Neural cell (in vitro differentiated cells): ENCODE measurements around the gene P2RX3. TPM values are rescaled to one million over a fixed set of nuclear protein-coding genes. Genes with fewer than 3 reads are reported as not detected.

Experiments
- H2AFZ ChIP-seq: fragments of 200-600, 300-800 bp; sonication (generic), shearing (Covaris generic); 2 replicates; pipeline ENCODE4 v1.6.0; 2014; ENCODE audit warnings: low read depth, mild to moderate bottlenecking, antibody characterized with exemption, low read length, moderate library complexity
- H3F3A ChIP-seq: fragments of 200-600 bp; shearing (Covaris generic); 2 replicates; pipeline ENCODE4 v1.6.1; 2016; ENCODE audit warnings: mild to moderate bottlenecking, moderate library complexity, mixed read lengths, antibody characterized with exemption, low read length; ENCODE audit not compliant: insufficient read depth, poor library complexity, severe bottlenecking
- H3K27ac ChIP-seq: fragments of 200-600, 300-800 bp; sonication (generic), shearing (Covaris generic); 2 replicates; pipeline ENCODE4 v1.5.1; 2014; ENCODE audit warnings: mild to moderate bottlenecking, low read length, moderate library complexity
- H3K27me3 ChIP-seq: fragments of 300-800, 200-600 bp; sonication (generic), shearing (Covaris generic); 2 replicates; pipeline ENCODE4 v1.6.0; 2014; ENCODE audit warnings: mild to moderate bottlenecking, low read depth, low read length, moderate library complexity; ENCODE audit not compliant: insufficient read depth
- H3K36me3 ChIP-seq: fragments of 300-800, 200-600 bp; sonication (generic), shearing (Covaris generic); 2 replicates; pipeline ENCODE4 v1.5.1; 2014; ENCODE audit warnings: mild to moderate bottlenecking, antibody characterized with exemption, low read length, moderate library complexity; ENCODE audit not compliant: insufficient read depth
- H3K4me2 ChIP-seq: fragments of 300-800, 200-600 bp; sonication (generic), shearing (Covaris generic); 2 replicates; pipeline ENCODE4 v1.6.0; 2014; ENCODE audit warnings: mild to moderate bottlenecking, low read length
- H3K4me3 ChIP-seq: fragments of 300-800, 200-600 bp; sonication (generic), shearing (Covaris generic); 2 replicates; pipeline ENCODE4 v1.5.1; 2014; ENCODE audit warnings: mild to moderate bottlenecking, low read length, moderate library complexity
- H3K79me2 ChIP-seq: fragments of 200-600 bp; shearing (Covaris generic); replicated peaks from 2 replicates; pipeline ENCODE4 v1.6.0; 2014; ENCODE audit warnings: mild to moderate bottlenecking, low read length, moderate library complexity; ENCODE audit not compliant: insufficient read depth
- H3K9ac ChIP-seq: fragments of 300-800, 200-600 bp; sonication (generic), shearing (Covaris generic); 2 replicates; pipeline ENCODE4 v1.6.1; 2016; ENCODE audit warnings: mild to moderate bottlenecking, low read length, mixed read lengths
- H3K9me2 ChIP-seq: fragments of 200-600 bp; shearing (Covaris generic); 2 replicates; pipeline ENCODE4 v1.6.1; 2016; ENCODE audit warnings: mild to moderate bottlenecking, low read length, mixed read lengths; ENCODE audit not compliant: insufficient read depth
- H3K9me3 ChIP-seq: fragments of 200-600, 300-800 bp; sonication (generic), shearing (Covaris generic); 2 replicates; pipeline ENCODE4 v1.6.1; 2016; ENCODE audit warnings: mild to moderate bottlenecking, mixed run types, low read length, moderate library complexity, mixed read lengths
- H4K20me1 ChIP-seq: fragments of 200-600 bp; shearing (Covaris generic); 2 replicates; pipeline ENCODE4 v1.6.1; 2016; ENCODE audit warnings: mild to moderate bottlenecking, mixed run types; ENCODE audit not compliant: insufficient read depth
- EP300 ChIP-seq: fragments of 450-650 bp; conservative IDR thresholded peaks from 2 replicates; pipeline ENCODE4 v1.6.1; 2014; ENCODE audit warnings: antibody characterized with exemption, mild to moderate bottlenecking, moderate library complexity; ENCODE audit not compliant: poor library complexity, severe bottlenecking
- EZH2 ChIP-seq: fragments of 200-600, 300-800 bp; shearing (Covaris generic), sonication (generic); IDR thresholded peaks from 2 replicates; pipeline ENCODE4 v1.6.1; 2014; ENCODE audit warnings: antibody characterized with exemption, low read length, borderline replicate concordance, mild to moderate bottlenecking; ENCODE audit not compliant: insufficient read depth, poor library complexity, severe bottlenecking
- MXI1 ChIP-seq: fragments of 450-650 bp; conservative IDR thresholded peaks from 2 replicates; pipeline ENCODE4 v1.6.1; 2014; ENCODE audit warnings: antibody characterized with exemption, mild to moderate bottlenecking; ENCODE audit not compliant: poor library complexity, severe bottlenecking
- POLR2AphosphoS5 ChIP-seq: IDR thresholded peaks from 2 replicates; pipeline ENCODE4 v1.6.1; 2012
- RAD21 ChIP-seq: fragments of 450-650 bp; conservative IDR thresholded peaks from 2 replicates; pipeline ENCODE4 v1.6.1; 2014; ENCODE audit warnings: antibody characterized with exemption, mild to moderate bottlenecking, moderate library complexity
- SMC3 ChIP-seq: fragments of 450-650 bp; conservative IDR thresholded peaks from 2 replicates; pipeline ENCODE4 v1.6.1; 2014; ENCODE audit warnings: antibody characterized with exemption, mild to moderate bottlenecking, moderate library complexity; ENCODE audit not compliant: poor library complexity
- TAF1 ChIP-seq: IDR thresholded peaks from 2 replicates; pipeline ENCODE4 v1.6.1; 2012; ENCODE audit warnings: low read depth
- polyA plus RNA-seq: library from polyadenylated mRNA; depleted of rRNA; stranded (reverse); fragments of >200 nt; gene quantifications from 2 replicates; pipeline ENCODE4 v1.2.3, GENCODE V29; 2014
- TF ChIP-seq, protein P1 (sequence below): fragments of 450-650 bp; IDR thresholded peaks from 2 replicates; pipeline ENCODE4 v1.5.1; 2014; ENCODE audit warnings: antibody characterized with exemption, mild to moderate bottlenecking, moderate library complexity; ENCODE audit not compliant: poor library complexity, severe bottlenecking
- TF ChIP-seq, protein P2 (sequence below): IDR thresholded peaks from 2 replicates; pipeline ENCODE4 v1.6.1; 2012; ENCODE audit warnings: borderline replicate concordance

P2RX3 gene
- polyA plus RNA-seq, 1 donor from 2014 or later, result not detected

DNA sequence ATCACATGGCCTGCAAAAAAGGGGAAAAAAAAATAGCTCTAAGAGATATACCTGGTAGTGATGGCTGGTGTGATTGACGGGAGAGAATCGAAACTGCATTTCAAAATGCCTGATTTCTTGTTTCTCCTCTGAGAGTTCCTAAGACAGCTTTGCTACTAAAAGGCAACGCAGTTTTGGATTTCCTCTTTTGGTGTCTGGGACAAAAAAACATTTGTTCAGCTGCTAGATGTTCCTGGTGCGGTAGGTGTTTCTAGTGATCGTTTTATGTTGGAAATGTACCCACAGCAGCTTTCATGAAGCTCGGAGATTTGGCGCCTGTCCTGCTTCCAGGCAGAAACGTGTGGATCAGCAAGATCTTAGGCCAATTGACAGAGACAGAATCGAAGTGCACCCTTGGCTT, 18.1 kb downstream of the P2RX3 start:
- Histone ChIP-seq H3K4me2 (no peak overlapping the region), H3K36me3 (no peaks in the 10 kb centered on the region), H4K20me1 (no peaks in the 10 kb centered on the region), H3K4me3 (no peak overlapping the region), H3K79me2 (no peaks in the 10 kb centered on the region), H3K9ac (no peak overlapping the region), H3K9me2 (no peaks in the 10 kb centered on the region), H3K27ac (no peak overlapping the region), H3F3A (no peaks in the 10 kb centered on the region), H2AFZ (no peak overlapping the region), H3K9me3 (no peaks in the 10 kb centered on the region), H3K27me3 (no peaks in the 10 kb centered on the region)
- no peak for TF ChIP-seq EZH2
- TF ChIP-seq, protein P1, sequence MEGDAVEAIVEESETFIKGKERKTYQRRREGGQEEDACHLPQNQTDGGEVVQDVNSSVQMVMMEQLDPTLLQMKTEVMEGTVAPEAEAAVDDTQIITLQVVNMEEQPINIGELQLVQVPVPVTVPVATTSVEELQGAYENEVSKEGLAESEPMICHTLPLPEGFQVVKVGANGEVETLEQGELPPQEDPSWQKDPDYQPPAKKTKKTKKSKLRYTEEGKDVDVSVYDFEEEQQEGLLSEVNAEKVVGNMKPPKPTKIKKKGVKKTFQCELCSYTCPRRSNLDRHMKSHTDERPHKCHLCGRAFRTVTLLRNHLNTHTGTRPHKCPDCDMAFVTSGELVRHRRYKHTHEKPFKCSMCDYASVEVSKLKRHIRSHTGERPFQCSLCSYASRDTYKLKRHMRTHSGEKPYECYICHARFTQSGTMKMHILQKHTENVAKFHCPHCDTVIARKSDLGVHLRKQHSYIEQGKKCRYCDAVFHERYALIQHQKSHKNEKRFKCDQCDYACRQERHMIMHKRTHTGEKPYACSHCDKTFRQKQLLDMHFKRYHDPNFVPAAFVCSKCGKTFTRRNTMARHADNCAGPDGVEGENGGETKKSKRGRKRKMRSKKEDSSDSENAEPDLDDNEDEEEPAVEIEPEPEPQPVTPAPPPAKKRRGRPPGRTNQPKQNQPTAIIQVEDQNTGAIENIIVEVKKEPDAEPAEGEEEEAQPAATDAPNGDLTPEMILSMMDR, result no peak
- TF ChIP-seq POLR2AphosphoS5, result no peak
- TF ChIP-seq TAF1, result no peak
- TF ChIP-seq, protein P2, sequence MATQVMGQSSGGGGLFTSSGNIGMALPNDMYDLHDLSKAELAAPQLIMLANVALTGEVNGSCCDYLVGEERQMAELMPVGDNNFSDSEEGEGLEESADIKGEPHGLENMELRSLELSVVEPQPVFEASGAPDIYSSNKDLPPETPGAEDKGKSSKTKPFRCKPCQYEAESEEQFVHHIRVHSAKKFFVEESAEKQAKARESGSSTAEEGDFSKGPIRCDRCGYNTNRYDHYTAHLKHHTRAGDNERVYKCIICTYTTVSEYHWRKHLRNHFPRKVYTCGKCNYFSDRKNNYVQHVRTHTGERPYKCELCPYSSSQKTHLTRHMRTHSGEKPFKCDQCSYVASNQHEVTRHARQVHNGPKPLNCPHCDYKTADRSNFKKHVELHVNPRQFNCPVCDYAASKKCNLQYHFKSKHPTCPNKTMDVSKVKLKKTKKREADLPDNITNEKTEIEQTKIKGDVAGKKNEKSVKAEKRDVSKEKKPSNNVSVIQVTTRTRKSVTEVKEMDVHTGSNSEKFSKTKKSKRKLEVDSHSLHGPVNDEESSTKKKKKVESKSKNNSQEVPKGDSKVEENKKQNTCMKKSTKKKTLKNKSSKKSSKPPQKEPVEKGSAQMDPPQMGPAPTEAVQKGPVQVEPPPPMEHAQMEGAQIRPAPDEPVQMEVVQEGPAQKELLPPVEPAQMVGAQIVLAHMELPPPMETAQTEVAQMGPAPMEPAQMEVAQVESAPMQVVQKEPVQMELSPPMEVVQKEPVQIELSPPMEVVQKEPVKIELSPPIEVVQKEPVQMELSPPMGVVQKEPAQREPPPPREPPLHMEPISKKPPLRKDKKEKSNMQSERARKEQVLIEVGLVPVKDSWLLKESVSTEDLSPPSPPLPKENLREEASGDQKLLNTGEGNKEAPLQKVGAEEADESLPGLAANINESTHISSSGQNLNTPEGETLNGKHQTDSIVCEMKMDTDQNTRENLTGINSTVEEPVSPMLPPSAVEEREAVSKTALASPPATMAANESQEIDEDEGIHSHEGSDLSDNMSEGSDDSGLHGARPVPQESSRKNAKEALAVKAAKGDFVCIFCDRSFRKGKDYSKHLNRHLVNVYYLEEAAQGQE, result no peak
- TF ChIP-seq SMC3, result no peak
- TF ChIP-seq MXI1, result no peak
- no peak for TF ChIP-seq EP300
- TF ChIP-seq RAD21, result no peak

DNA sequence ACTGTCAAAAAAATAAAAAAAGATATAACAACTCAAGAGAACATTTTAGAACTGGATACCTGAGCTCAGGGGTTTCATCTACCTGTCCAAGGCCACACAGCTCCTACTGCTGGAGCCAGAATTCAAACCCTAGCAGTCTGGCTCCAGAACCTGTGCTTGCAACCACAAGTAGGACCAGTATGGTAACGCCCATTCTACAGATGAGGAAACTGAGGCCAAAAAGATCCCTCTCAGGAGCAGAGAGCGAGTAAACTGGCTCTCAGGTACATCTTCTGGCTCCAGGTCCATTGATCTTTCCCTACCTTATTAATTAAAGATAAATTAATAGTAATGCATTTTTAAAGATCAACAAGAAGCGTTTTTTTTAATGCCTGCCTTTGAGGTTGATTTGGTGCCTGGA, 19.2 kb downstream of the P2RX3 start:
- no peak overlapping the region for H3K27ac ChIP-seq
- H3K9ac ChIP-seq, result no peak overlapping the region
- H4K20me1 ChIP-seq, result no peaks in the 10 kb centered on the region
- H3K9me2 ChIP-seq, result no peaks in the 10 kb centered on the region
- H3K36me3 ChIP-seq, result no peaks in the 10 kb centered on the region
- no peak overlapping the region for H3K4me3 ChIP-seq
- no peak overlapping the region for H2AFZ ChIP-seq
- TF ChIP-seq EZH2, result no peak
- TF ChIP-seq, protein P2, result no peak
- no peak for TF ChIP-seq RAD21
- no peak for TF ChIP-seq SMC3
- no peak for TF ChIP-seq TAF1
- no peak for TF ChIP-seq MXI1
- TF ChIP-seq EP300, result no peak
- no peak for TF ChIP-seq POLR2AphosphoS5
- H3K27me3 ChIP-seq, result no peaks in the 10 kb centered on the region
- no peaks in the 10 kb centered on the region for H3K9me3 ChIP-seq
- no peak overlapping the region for H3K4me2 ChIP-seq
- H3K79me2 ChIP-seq, result no peaks in the 10 kb centered on the region
- H3F3A ChIP-seq, result no peaks in the 10 kb centered on the region
